Retinal pigment epithelial cell (primary cell): ENCODE data around the gene TCEANC.
"Not testable (repeated sequence)": the region's sequence is repeated elsewhere in the genome, so short reads cannot be mapped to it uniquely, and the experiment has no call there.

Experiments used
- DNase-seq: peaks from one replicate; pipeline ENCODE4 v3.0.0-alpha.2; 2010; ENCODE audit warnings: low read depth
- H3K4me3 ChIP-seq: 2 replicates; pipeline ENCODE4 v1.5.1; 2011; ENCODE audit warnings: mild to moderate bottlenecking, low read length, control low read depth, moderate library complexity
- CTCF ChIP-seq: conservative IDR thresholded peaks from 2 replicates; pipeline ENCODE4 v1.5.1; 2011; ENCODE audit warnings: low read depth, low read length, control low read depth, inconsistent platforms

TCEANC gene

GRCh38 chrX:13670197-13670596 lies 17.3 kb downstream of the TCEANC start:
- DNase-seq: no peak
- TF ChIP-seq CTCF: no peak

GRCh38 chrX:13673016-13673415 lies 20.1 kb downstream of the TCEANC start:
- DNase-seq: no peak
- TF ChIP-seq CTCF: no peak

More at GRCh38 chrX:13670197-13670596, 17.3 kb downstream of the TCEANC start:
- no peak overlapping the region for H3K4me3 ChIP-seq

GRCh38 chrX:13676885-13677284 lies 23.9 kb downstream of the TCEANC start:
- no peak for DNase-seq
- no peak for TF ChIP-seq CTCF
- no peak overlapping the region for H3K4me3 ChIP-seq

More at GRCh38 chrX:13673016-13673415, 20.1 kb downstream of the TCEANC start:
- no peak overlapping the region for H3K4me3 ChIP-seq

- DNase-seq, H3K4me3 ChIP-seq: not testable (repeated sequence)
Measured at GRCh38 chrX:13679700-13680099, 26.8 kb downstream of the TCEANC start.

- no peak for DNase-seq
- no peak overlapping the region for H3K4me3 ChIP-seq
- TF ChIP-seq CTCF: no peak
Measured at GRCh38 chrX:13681595-13681994, 28.7 kb downstream of the TCEANC start.

- no peak for DNase-seq
- H3K4me3 ChIP-seq: no peak overlapping the region
- TF ChIP-seq CTCF: no peak
Measured at GRCh38 chrX:13684361-13684760, 31.4 kb downstream of the TCEANC start.

- no peak for DNase-seq
- H3K4me3 ChIP-seq: no peak overlapping the region
- TF ChIP-seq CTCF: no peak
Measured at GRCh38 chrX:13685126-13685763, 32.3 kb downstream of the TCEANC start.
